ENCODE data around the gene SRP14. TPM values are rescaled to one million over a fixed set of nuclear protein-coding genes. Genes with fewer than 3 reads are reported as not detected.

Gene SRP14
- total and polyA plus RNA-seq, 9 of the 15 experiments (the other 6 are each of a cell fraction or from before 2014, with no cell fraction given) = 161 to 1,097 (median 402) TPM

GRCh38 chr15:40038638-40039543, at the start of gene SRP14 (continued):
- TF ChIP-seq CREB1 (IDR thresholded peaks at IDR 0.05) (no peak), CREB1 (CRISPR knock-in tag; IDR thresholded peaks at IDR 0.05) (peak; percentile 56; the same call in 1 of the 2 replicates), SMARCC2 (IDR thresholded peaks at IDR 0.05; ENCODE audit: low read depth) (no peak), KLF6 (CRISPR knock-in tag; IDR thresholded peaks at IDR 0.05; ENCODE audit: borderline replicate concordance) (no peak), RERE (CRISPR knock-in tag; IDR thresholded peaks at IDR 0.05; ENCODE audit: borderline replicate concordance) (no peak), ARID1B (IDR thresholded peaks at IDR 0.05) (0 out of 2 replicates have a peak, but pooled peaks have one; percentile 14), SRSF3 (IDR thresholded peaks at IDR 0.05; ENCODE audit: insufficient read depth, low read length) (no peak), HMBOX1 (IDR thresholded peaks at IDR 0.05) (no peak), MXD1 (CRISPR knock-in tag; IDR thresholded peaks at IDR 0.05; ENCODE audit: borderline replicate concordance, poor library complexity, severe bottlenecking) (no peak), ZNF197 (CRISPR knock-in tag; IDR thresholded peaks at IDR 0.05; ENCODE audit: low read depth) (no peak), BRCA1 (IDR thresholded peaks at IDR 0.05) (no peak), BRCA1 (CRISPR knock-in tag; IDR thresholded peaks at IDR 0.05) (no peak), ZNF175 (CRISPR knock-in tag; IDR thresholded peaks at IDR 0.05; ENCODE audit: low read depth) (no peak), ZNF431 (CRISPR knock-in tag; IDR thresholded peaks at IDR 0.05) (no peak; the same call in none of the 2 replicates), ZFP30 (CRISPR knock-in tag; IDR thresholded peaks at IDR 0.05; ENCODE audit: borderline replicate concordance) (no peak), USF1 (CRISPR knock-in tag; IDR thresholded peaks at IDR 0.05) (no peak), ZNF639 (CRISPR knock-in tag; conservative IDR thresholded peaks at IDR 0.05 in 1 of 2, IDR thresholded peaks at IDR 0.05 in 1 of 2) (0 out of 4 replicates have a peak, but pooled peaks of 1 of the 2 experiments have one; percentile 15)

Data from K562 (cell line).